Memory B cell (primary cell): ENCODE data around the gene DGKZ.
"Not testable (repeated sequence)": the region's sequence is repeated elsewhere in the genome, so short reads cannot be mapped to it uniquely, and the experiment has no call there.

Source experiments
- ATAC-seq: fragments of 150-1000 bp; cut with Tn5 transposase; 2 replicates; pipeline ENCODE4 v1.10.0; 2021; ENCODE audit warnings: low read depth, mild to moderate bottlenecking, moderate library complexity
- DNase-seq, 2 donors: peaks; one replicate each; pipeline ENCODE4 v3.0.0; 2022; ENCODE audit warnings: low spot score in 2 of 2
- H3K27ac Mint-ChIP-seq: one replicate; pipeline ENCODE4 v1.8.0; 2022; ENCODE audit warnings: mild to moderate bottlenecking, moderate library complexity, mixed read lengths
- H3K27me3 Mint-ChIP-seq: one replicate; pipeline ENCODE4 v1.8.0; 2022; ENCODE audit warnings: mixed read lengths
- H3K36me3 Mint-ChIP-seq: one replicate; pipeline ENCODE4 v1.8.0; 2022; ENCODE audit warnings: mild to moderate bottlenecking, mixed read lengths
- H3K4me1 Mint-ChIP-seq: one replicate; pipeline ENCODE4 v1.8.0; 2022; ENCODE audit warnings: mixed read lengths
- H3K4me3 Mint-ChIP-seq: one replicate; pipeline ENCODE4 v1.8.0; 2022; ENCODE audit warnings: mild to moderate bottlenecking, moderate library complexity, mixed read lengths
- H3K9me3 Mint-ChIP-seq: one replicate; pipeline ENCODE4 v1.8.0; 2022; ENCODE audit warnings: mixed read lengths

Gene DGKZ

GRCh38 chr11:46346886-46347636 is at the start of gene DGKZ:
Gene DGKZ (plus strand): TSS chr11:46347463. CDS start chr11:46347660, 197 bp downstream.
- ATAC-seq (peak; percentile 88), DNase-seq (peak; percentile 96 to 99)
- H3K27ac Mint-ChIP-seq, result peak within 1 kb of the TSS; percentile 58
- H3K27me3 Mint-ChIP-seq, result no peaks in the 10 kb centered on the region
- H3K4me1 Mint-ChIP-seq, result peaks cover 35% of the 10 kb centered on the region
- H3K36me3 Mint-ChIP-seq, result no peaks in the 10 kb centered on the region
- peak within 1 kb of the TSS; percentile 88 for H3K4me3 Mint-ChIP-seq
- H3K9me3 Mint-ChIP-seq, result no peaks in the 10 kb centered on the region

- Mint-ChIP-seq H3K9me3 (no peaks in the 10 kb centered on the region), H3K4me1 (peaks cover 9% of the 10 kb centered on the region)
- no peak for ATAC-seq
Measured at GRCh38 chr11:46298699-46299433, 48.4 kb upstream of the DGKZ start.

GRCh38 chr11:46299451-46299961 is 47.8 kb upstream of the DGKZ start:
- no peak overlapping the region for H3K27ac Mint-ChIP-seq

More at GRCh38 chr11:46298699-46299433, 48.4 kb upstream of the DGKZ start:
- H3K36me3 Mint-ChIP-seq, result no peaks in the 10 kb centered on the region
- H3K4me3 Mint-ChIP-seq, result no peak overlapping the region
- DNase-seq, result no peak
- no peak overlapping the region for H3K27ac Mint-ChIP-seq
- peaks cover 28% of the 10 kb centered on the region for H3K27me3 Mint-ChIP-seq

GRCh38 chr11:46300270-46300669 is 47.0 kb upstream of the DGKZ start:
- peaks cover 6% of the 10 kb centered on the region for H3K4me1 Mint-ChIP-seq
- H3K9me3 Mint-ChIP-seq, result no peaks in the 10 kb centered on the region
- peaks cover 29% of the 10 kb centered on the region for H3K27me3 Mint-ChIP-seq
- DNase-seq, result no peak
- no peak overlapping the region for H3K4me3 Mint-ChIP-seq
- H3K27ac Mint-ChIP-seq, result no peak overlapping the region
- no peaks in the 10 kb centered on the region for H3K36me3 Mint-ChIP-seq
- ATAC-seq, result no peak

More at GRCh38 chr11:46299451-46299961, 47.8 kb upstream of the DGKZ start:
- Mint-ChIP-seq H3K4me1 (peaks cover 9% of the 10 kb centered on the region), H3K4me3 (no peak overlapping the region), H3K27me3 (peaks cover 28% of the 10 kb centered on the region), H3K9me3 (no peaks in the 10 kb centered on the region), H3K36me3 (no peaks in the 10 kb centered on the region)
- ATAC-seq (no peak), DNase-seq (no peak)

- Mint-ChIP-seq H3K27ac (no peak overlapping the region), H3K9me3 (no peaks in the 10 kb centered on the region), H3K36me3 (no peaks in the 10 kb centered on the region), H3K4me3 (no peak overlapping the region), H3K4me1 (peaks cover 3% of the 10 kb centered on the region), H3K27me3 (peaks cover 24% of the 10 kb centered on the region)
- ATAC-seq, result peak; percentile 98
- DNase-seq, result peak in 1 of 2 donors; percentile 35
Measured at GRCh38 chr11:46302866-46303265, 44.4 kb upstream of the DGKZ start.

GRCh38 chr11:46304036-46304435 is 43.2 kb upstream of the DGKZ start:
- H3K9me3 Mint-ChIP-seq, ATAC-seq, H3K4me1 Mint-ChIP-seq, DNase-seq, H3K27ac Mint-ChIP-seq, H3K36me3 Mint-ChIP-seq, H3K4me3 Mint-ChIP-seq: not testable (repeated sequence)
- peaks cover 23% of the 10 kb centered on the region for H3K27me3 Mint-ChIP-seq

GRCh38 chr11:46304605-46305179 is 42.6 kb upstream of the DGKZ start:
- Mint-ChIP-seq H3K4me1 (no peaks in the 10 kb centered on the region), H3K27ac (no peak overlapping the region), H3K4me3 (no peak overlapping the region), H3K9me3 (no peaks in the 10 kb centered on the region), H3K36me3 (no peaks in the 10 kb centered on the region), H3K27me3 (peaks cover 21% of the 10 kb centered on the region)
- DNase-seq (no peak), ATAC-seq (no peak)

- Mint-ChIP-seq H3K36me3 (no peaks in the 10 kb centered on the region), H3K4me3 (no peak overlapping the region), H3K27ac (no peak overlapping the region), H3K27me3 (peaks cover 23% of the 10 kb centered on the region), H3K4me1 (peaks cover 4% of the 10 kb centered on the region), H3K9me3 (no peaks in the 10 kb centered on the region)
- DNase-seq, result no peak
- no peak for ATAC-seq
Measured at GRCh38 chr11:46305295-46305694, 42.0 kb upstream of the DGKZ start.

- Mint-ChIP-seq H3K4me3 (no peak overlapping the region), H3K36me3 (no peaks in the 10 kb centered on the region), H3K4me1 (peaks cover 4% of the 10 kb centered on the region), H3K27ac (no peak overlapping the region), H3K27me3 (peaks cover 23% of the 10 kb centered on the region), H3K9me3 (no peaks in the 10 kb centered on the region)
- ATAC-seq (no peak), DNase-seq (no peak)
Measured at GRCh38 chr11:46306296-46306853, 40.9 kb upstream of the DGKZ start.

GRCh38 chr11:46307369-46307768 is 39.9 kb upstream of the DGKZ start:
- Mint-ChIP-seq H3K4me3 (no peak overlapping the region), H3K27me3 (peaks cover 24% of the 10 kb centered on the region), H3K27ac (no peak overlapping the region), H3K4me1 (peaks cover 4% of the 10 kb centered on the region), H3K9me3 (no peaks in the 10 kb centered on the region), H3K36me3 (no peaks in the 10 kb centered on the region)
- DNase-seq, result no peak
- no peak for ATAC-seq

GRCh38 chr11:46307785-46308341 is 39.4 kb upstream of the DGKZ start:
- no peak overlapping the region for H3K27ac Mint-ChIP-seq
- no peaks in the 10 kb centered on the region for H3K9me3 Mint-ChIP-seq
- DNase-seq, result no peak
- H3K36me3 Mint-ChIP-seq, result no peaks in the 10 kb centered on the region
- ATAC-seq, result no peak
- no peak overlapping the region for H3K4me3 Mint-ChIP-seq
- H3K27me3 Mint-ChIP-seq, result peaks cover 26% of the 10 kb centered on the region
- H3K4me1 Mint-ChIP-seq, result peaks cover 4% of the 10 kb centered on the region

- no peaks in the 10 kb centered on the region for H3K36me3 Mint-ChIP-seq
- DNase-seq, result no peak
- H3K27me3 Mint-ChIP-seq, result peaks cover 28% of the 10 kb centered on the region
- H3K4me1 Mint-ChIP-seq, result peaks cover 4% of the 10 kb centered on the region
- no peaks in the 10 kb centered on the region for H3K9me3 Mint-ChIP-seq
- ATAC-seq, result peak; percentile 51
- no peak overlapping the region for H3K4me3 Mint-ChIP-seq
- no peak overlapping the region for H3K27ac Mint-ChIP-seq
Measured at GRCh38 chr11:46308631-46309419, 38.4 kb upstream of the DGKZ start.

- Mint-ChIP-seq H3K27ac (no peak overlapping the region), H3K4me3 (no peak overlapping the region), H3K9me3 (no peaks in the 10 kb centered on the region), H3K4me1 (peaks cover 4% of the 10 kb centered on the region), H3K36me3 (no peaks in the 10 kb centered on the region), H3K27me3 (peaks cover 28% of the 10 kb centered on the region)
- no peak for DNase-seq
- ATAC-seq, result peak; percentile 62
Measured at GRCh38 chr11:46309814-46310259, 37.4 kb upstream of the DGKZ start.
